HG03159 (cell line): ENCODE results near the gene LRRC45.

Experiments used
- ATAC-seq: cut with Tn5 transposase; IDR thresholded peaks from one replicate; pipeline ENCODE4 v1.9.1; 2021; ENCODE audit warnings: mild to moderate bottlenecking, moderate library complexity; ENCODE audit not compliant: unreplicated experiment

Gene LRRC45

GRCh38 chr17:82080048-82080788 lies 57.1 kb downstream of the LRRC45 start:
- ATAC-seq: no peak
